Glutamatergic neuron (in vitro differentiated cells): ENCODE results near the gene FOXR1. TPM values are rescaled to one million over a fixed set of nuclear protein-coding genes. Genes with fewer than 3 reads are reported as not detected.

Experiments
- DNase-seq: peaks from one replicate; pipeline ENCODE4 v3.0.0; 2022
- H3K27ac Mint-ChIP-seq: one replicate; pipeline ENCODE4 v1.8.0; 2020; ENCODE audit warnings: mild to moderate bottlenecking, mixed read lengths, inconsistent platforms; ENCODE audit not compliant: unreplicated experiment
- H3K27me3 Mint-ChIP-seq: one replicate; pipeline ENCODE4 v1.8.0; 2020; ENCODE audit warnings: mild to moderate bottlenecking, moderate library complexity, mixed read lengths, inconsistent platforms; ENCODE audit not compliant: unreplicated experiment
- H3K36me3 Mint-ChIP-seq: one replicate; pipeline ENCODE4 v1.8.0; 2020; ENCODE audit warnings: mild to moderate bottlenecking, mixed read lengths, inconsistent platforms; ENCODE audit not compliant: unreplicated experiment
- H3K4me1 Mint-ChIP-seq: one replicate; pipeline ENCODE4 v1.8.0; 2020; ENCODE audit warnings: mild to moderate bottlenecking, low read depth, mixed read lengths, inconsistent platforms; ENCODE audit not compliant: unreplicated experiment
- H3K4me3 Mint-ChIP-seq: one replicate; pipeline ENCODE4 v1.8.0; 2020; ENCODE audit warnings: mild to moderate bottlenecking, mixed read lengths, inconsistent platforms; ENCODE audit not compliant: unreplicated experiment
- H3K9me3 Mint-ChIP-seq: one replicate; pipeline ENCODE4 v1.8.0; 2020; ENCODE audit warnings: mild to moderate bottlenecking, moderate library complexity, mixed read lengths, inconsistent platforms; ENCODE audit not compliant: unreplicated experiment
- CTCF ChIP-seq: fragments of 200-600 bp; sonication (generic); IDR thresholded peaks from one replicate; pipeline ENCODE4 v1.5.0; 2021; ENCODE audit not compliant: partially characterized antibody, unreplicated experiment
- total RNA-seq: library from RNA; stranded (reverse); fragmentation: NEBNext Ultra II Directional; extraction: Animal tissue kit (Norgen Biotek cat#: 25700); gene quantifications from one replicate; pipeline ENCODE4 v1.2.1, GENCODE V29; 2021; ENCODE audit not compliant: unreplicated experiment

Gene FOXR1
- total RNA-seq, 1 donor from 2014 or later: not detected

GRCh38 chr11:119018074-119018938 is 46.7 kb downstream of the FOXR1 start, which contains the start of the genes RPS25 and TRAPPC4:
Gene RPS25 (minus strand): TSS chr11:119018343. CDS start chr11:119018284, 59 bp downstream.
Gene TRAPPC4 (plus strand): TSS chr11:119018766. CDS start chr11:119018796, 30 bp downstream.
- peaks cover 6% of the 10 kb centered on the region for H3K27me3 Mint-ChIP-seq
- peaks cover 9% of the 10 kb centered on the region for H3K4me1 Mint-ChIP-seq
- H3K27ac Mint-ChIP-seq: peak within 1 kb of the TSS; percentile 91
- DNase-seq: peak; percentile 93
- H3K4me3 Mint-ChIP-seq: peak within 1 kb of the TSS; percentile 99
- H3K36me3 Mint-ChIP-seq: peaks cover 4% of the 10 kb centered on the region
- peaks cover 10% of the 10 kb centered on the region for H3K9me3 Mint-ChIP-seq
- TF ChIP-seq CTCF: no peak

- DNase-seq: no peak
- peak overlapping the region; percentile 91 for H3K27ac Mint-ChIP-seq
- peaks cover 4% of the 10 kb centered on the region for H3K36me3 Mint-ChIP-seq
- peak overlapping the region; percentile 99 for H3K4me3 Mint-ChIP-seq
- peaks cover 9% of the 10 kb centered on the region for H3K4me1 Mint-ChIP-seq
- peaks cover 6% of the 10 kb centered on the region for H3K27me3 Mint-ChIP-seq
- peaks cover 10% of the 10 kb centered on the region for H3K9me3 Mint-ChIP-seq
- TF ChIP-seq CTCF: no peak
Measured at GRCh38 chr11:119019996-119020395, 48.4 kb downstream of the FOXR1 start.

GRCh38 chr11:119021631-119022030 is 50.1 kb downstream of the FOXR1 start:
- Mint-ChIP-seq H3K4me3 (peak overlapping the region; percentile 49), H3K9me3 (peaks cover 10% of the 10 kb centered on the region), H3K27me3 (peaks cover 6% of the 10 kb centered on the region), H3K36me3 (peaks cover 4% of the 10 kb centered on the region), H3K27ac (no peak overlapping the region), H3K4me1 (peaks cover 9% of the 10 kb centered on the region)
- no peak for DNase-seq
- no peak for TF ChIP-seq CTCF

- Mint-ChIP-seq H3K27ac (no peak overlapping the region), H3K4me3 (no peak overlapping the region), H3K27me3 (peaks cover 1% of the 10 kb centered on the region), H3K36me3 (no peaks in the 10 kb centered on the region), H3K9me3 (peaks cover 3% of the 10 kb centered on the region), H3K4me1 (peaks cover 5% of the 10 kb centered on the region)
- no peak for DNase-seq
- no peak for TF ChIP-seq CTCF
Measured at GRCh38 chr11:119023741-119024140, 52.2 kb downstream of the FOXR1 start.
